Parathyroid adenoma (tissue), 2 donors: Measurements from ENCODE around the gene C1QTNF6.

Source experiments
- H2AFZ ChIP-seq: fragments of 300-600 bp; sonication (generic); one replicate; pipeline ENCODE4 v1.7.0; 2017; ENCODE audit warnings: antibody characterized with exemption, mild to moderate bottlenecking
- H3K27ac ChIP-seq: fragments of 300-600 bp; sonication (generic); one replicate; pipeline ENCODE4 v1.7.0; 2017
- H3K27me3 ChIP-seq: fragments of 300-600 bp; sonication (generic); one replicate; pipeline ENCODE4 v1.7.0; 2017; ENCODE audit warnings: low read length; ENCODE audit not compliant: control insufficient read depth, insufficient read depth
- H3K36me3 ChIP-seq: fragments of 300-600 bp; sonication (generic); one replicate; pipeline ENCODE4 v1.7.0; 2017; ENCODE audit warnings: low read length; ENCODE audit not compliant: control insufficient read depth, insufficient read depth
- H3K4me1 ChIP-seq: fragments of 300-600 bp; sonication (generic); one replicate; pipeline ENCODE4 v1.7.0; 2017; ENCODE audit warnings: control low read depth
- H3K4me2 ChIP-seq: fragments of 300-600 bp; sonication (generic); one replicate; pipeline ENCODE4 v1.7.0; 2017; ENCODE audit warnings: low read length
- H3K4me3 ChIP-seq: fragments of 300-600 bp; sonication (generic); one replicate; pipeline ENCODE4 v1.7.0; 2017; ENCODE audit warnings: low read depth, low read length
- H3K79me2 ChIP-seq: fragments of 300-600 bp; sonication (generic); one replicate; pipeline ENCODE4 v1.7.0; 2017; ENCODE audit warnings: control low read depth
- H3K9ac ChIP-seq: fragments of 300-600 bp; sonication (generic); one replicate; pipeline ENCODE4 v1.7.0; 2017; ENCODE audit warnings: mild to moderate bottlenecking
- H3K9me3 ChIP-seq: fragments of 300-600 bp; sonication (generic); one replicate; pipeline ENCODE4 v1.7.0; 2017; ENCODE audit warnings: low read length; ENCODE audit not compliant: control insufficient read depth
- TF ChIP-seq, protein P1 (sequence below): fragments of 300-600 bp; sonication (generic); IDR thresholded peaks from one replicate; pipeline ENCODE4 v1.7.0; 2017; ENCODE audit warnings: antibody characterized with exemption, mild to moderate bottlenecking
- donor health status: primary hyperparathyroidism.

C1QTNF6 gene

DNA sequence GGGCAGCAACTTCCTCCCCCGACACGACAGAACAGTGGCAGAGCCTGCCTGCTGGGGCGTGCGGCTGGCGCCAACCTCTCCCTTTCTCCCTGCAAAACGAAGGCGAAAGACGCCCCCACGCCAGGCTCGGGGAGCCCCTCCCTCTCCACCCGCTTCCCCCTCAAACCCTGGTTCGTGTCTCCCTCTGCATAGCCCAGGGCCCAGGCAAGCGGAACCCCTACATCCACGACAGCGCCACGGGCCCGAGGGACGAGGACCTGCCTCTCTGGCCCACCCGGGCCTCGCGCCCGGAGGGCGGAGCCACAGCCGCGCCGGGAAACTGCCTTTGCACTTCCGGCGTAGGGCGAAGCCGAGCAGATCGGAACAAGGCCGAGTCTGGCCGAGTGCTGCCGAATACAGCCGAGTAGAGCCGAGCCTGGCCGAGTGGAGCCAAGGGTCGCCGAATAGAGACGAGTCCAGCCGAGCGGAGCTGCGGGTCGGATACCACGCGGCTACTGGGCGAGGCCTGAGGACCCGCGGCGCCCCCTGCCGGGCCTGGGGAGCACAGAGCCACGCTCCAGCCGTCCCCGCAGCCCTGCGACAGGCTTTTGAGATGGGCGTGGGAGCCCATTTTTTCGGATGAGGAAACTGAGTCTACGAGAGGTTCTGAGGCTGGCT lies 11.2 kb upstream of the C1QTNF6 start:
- peak overlapping the region; percentile 85 for H3K4me3 ChIP-seq
- H3K9me3 ChIP-seq = no peaks in the 10 kb centered on the region
- no peaks in the 10 kb centered on the region for H3K27me3 ChIP-seq
- H3K36me3 ChIP-seq = no peaks in the 10 kb centered on the region
- H3K9ac ChIP-seq = no peak overlapping the region
- TF ChIP-seq, protein P1, sequence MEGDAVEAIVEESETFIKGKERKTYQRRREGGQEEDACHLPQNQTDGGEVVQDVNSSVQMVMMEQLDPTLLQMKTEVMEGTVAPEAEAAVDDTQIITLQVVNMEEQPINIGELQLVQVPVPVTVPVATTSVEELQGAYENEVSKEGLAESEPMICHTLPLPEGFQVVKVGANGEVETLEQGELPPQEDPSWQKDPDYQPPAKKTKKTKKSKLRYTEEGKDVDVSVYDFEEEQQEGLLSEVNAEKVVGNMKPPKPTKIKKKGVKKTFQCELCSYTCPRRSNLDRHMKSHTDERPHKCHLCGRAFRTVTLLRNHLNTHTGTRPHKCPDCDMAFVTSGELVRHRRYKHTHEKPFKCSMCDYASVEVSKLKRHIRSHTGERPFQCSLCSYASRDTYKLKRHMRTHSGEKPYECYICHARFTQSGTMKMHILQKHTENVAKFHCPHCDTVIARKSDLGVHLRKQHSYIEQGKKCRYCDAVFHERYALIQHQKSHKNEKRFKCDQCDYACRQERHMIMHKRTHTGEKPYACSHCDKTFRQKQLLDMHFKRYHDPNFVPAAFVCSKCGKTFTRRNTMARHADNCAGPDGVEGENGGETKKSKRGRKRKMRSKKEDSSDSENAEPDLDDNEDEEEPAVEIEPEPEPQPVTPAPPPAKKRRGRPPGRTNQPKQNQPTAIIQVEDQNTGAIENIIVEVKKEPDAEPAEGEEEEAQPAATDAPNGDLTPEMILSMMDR = peak; percentile 87
- no peaks in the 10 kb centered on the region for H3K79me2 ChIP-seq
- peaks cover 29% of the 10 kb centered on the region for H3K4me1 ChIP-seq
- H3K4me2 ChIP-seq = peak overlapping the region; percentile 97
- peak overlapping the region; percentile 84 for H2AFZ ChIP-seq
- H3K27ac ChIP-seq = peak overlapping the region; percentile 87

DNA sequence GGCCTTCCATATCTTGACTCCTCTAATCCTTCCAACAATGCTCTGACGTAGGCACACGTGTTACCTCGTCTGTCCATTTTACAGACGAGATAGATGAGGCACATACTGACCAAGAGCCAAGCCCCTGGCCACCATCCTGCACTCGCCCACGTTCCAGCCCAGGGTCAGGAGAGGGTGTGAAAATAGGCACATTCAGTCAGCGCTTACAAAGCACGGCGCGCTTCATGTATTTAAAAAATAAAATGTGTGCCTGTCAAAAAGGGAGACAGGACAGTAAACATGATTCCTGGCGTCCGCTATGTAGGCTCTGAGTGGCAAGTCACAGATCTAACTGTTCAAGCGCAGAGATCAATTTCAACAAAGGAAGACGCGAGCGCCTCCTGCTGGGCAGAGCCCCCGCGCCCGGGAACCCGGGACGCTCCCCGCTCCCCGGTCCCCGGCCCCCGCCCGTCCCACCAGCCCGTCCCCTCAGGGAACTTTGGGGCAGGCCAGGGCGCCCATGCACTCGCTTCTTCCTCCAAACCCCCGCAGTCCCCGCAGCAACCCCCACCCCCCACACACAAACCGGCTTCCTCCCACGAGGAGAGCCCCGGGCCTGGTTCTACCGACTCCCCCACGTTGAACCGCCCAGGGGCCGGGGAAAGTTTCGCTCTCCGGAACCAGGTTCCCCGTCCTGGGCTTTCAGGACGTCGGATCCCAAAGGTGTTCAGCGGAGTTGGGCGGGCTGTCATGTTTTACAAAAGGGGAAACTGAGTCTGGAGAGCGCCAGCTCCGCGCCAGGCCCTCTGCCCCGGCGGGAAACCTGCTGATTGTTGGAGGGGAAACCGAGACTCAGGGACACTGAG lies 10.4 kb upstream of the C1QTNF6 start:
- H3K79me2 ChIP-seq = no peaks in the 10 kb centered on the region

DNA sequence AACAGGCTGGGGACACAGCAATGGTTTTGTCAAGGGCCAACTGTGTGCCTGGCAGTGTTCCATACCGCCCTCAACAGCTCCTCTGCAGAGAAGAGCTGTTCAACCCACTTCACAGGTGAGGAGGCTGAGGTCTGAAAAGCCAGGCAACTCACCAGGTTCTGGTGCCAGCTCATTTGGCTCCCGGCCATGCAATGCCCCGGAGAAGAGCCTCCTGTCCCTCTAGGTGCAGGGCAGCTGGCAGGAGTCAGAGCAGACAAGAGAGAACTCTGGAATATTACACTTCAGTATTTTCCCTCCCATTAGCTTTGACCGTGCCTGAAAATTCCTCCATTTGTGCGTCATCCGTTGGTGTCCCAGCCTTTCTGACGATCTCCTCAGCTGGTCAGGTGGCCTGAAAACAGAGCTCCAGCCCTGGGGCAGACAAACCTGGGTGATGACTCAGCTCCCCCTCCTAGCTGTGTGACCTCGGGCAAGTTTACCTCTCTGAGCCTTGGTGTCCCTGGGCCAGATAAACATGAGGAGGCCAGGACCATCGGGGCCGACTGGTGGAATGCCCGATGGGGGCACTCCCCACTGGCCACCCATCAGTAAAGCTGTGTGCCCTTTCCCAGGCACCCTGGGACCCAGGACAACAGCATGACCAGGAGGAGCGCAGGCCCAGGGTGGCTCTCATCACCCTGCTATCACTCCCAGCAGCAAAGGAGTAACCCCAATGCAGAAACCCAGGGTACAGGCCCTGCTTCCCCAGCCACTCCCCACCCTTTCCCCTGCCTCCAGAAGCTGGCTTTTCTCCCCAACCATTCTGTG lies 9.6 kb upstream of the C1QTNF6 start:
- TF ChIP-seq, protein P1 = no peak
- Histone ChIP-seq H3K4me1 (peaks cover 40% of the 10 kb centered on the region), H3K4me3 (peak overlapping the region; percentile 85)

More for the DNA sequence above, 10.4 kb upstream of the C1QTNF6 start:
- peak overlapping the region; percentile 97 for H3K4me2 ChIP-seq
- no peaks in the 10 kb centered on the region for H3K27me3 ChIP-seq
- peak overlapping the region; percentile 84 for H2AFZ ChIP-seq
- peak overlapping the region; percentile 87 for H3K27ac ChIP-seq
- no peaks in the 10 kb centered on the region for H3K36me3 ChIP-seq
- no peaks in the 10 kb centered on the region for H3K9me3 ChIP-seq
- H3K4me1 ChIP-seq = peaks cover 34% of the 10 kb centered on the region
- TF ChIP-seq, protein P1 = peak; percentile 72
- peak overlapping the region; percentile 85 for H3K4me3 ChIP-seq
- no peak overlapping the region for H3K9ac ChIP-seq

DNA sequence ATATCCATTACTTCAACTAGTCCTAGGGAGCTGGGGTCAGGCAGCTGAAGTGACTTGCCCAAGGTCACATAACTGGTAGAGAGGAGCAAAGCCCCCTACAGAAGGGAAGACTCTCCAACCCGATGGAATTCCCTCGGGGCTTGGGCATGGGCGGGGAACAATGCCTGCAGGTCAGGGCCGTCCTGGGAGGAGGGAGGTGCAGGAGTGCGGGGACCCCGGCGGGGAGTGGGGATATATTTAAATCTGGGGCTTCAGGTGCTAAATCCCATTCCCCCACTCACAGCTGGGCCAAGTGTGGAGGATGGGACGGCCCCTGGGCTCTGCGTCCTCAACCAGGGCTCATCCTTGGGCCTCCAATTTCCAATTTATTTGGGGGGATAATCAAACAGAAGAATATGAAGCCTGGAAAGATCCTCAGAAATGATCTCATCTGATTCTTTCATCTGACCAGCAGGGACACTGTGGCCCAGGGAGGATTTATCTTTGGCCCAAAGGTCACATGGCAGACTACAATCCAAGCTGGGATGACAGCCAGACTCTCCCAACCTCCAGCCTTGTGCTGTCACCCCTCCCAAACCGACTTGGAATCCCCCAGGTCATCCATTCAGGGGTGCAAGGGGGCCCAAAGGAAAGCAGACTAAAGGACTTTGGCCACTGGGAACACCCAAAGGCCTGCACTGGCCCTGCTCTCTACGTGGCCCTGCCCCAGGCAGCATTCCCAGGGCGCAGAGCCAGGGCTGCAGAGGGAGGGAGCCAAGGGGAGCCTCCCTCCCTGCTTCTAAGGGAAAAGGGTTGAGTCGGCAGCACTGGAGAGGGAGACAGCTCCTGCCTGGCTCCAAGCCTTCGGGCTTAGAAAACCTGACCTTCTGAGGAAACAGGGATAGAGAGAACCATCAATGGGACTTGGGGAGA lies 8.7 kb upstream of the C1QTNF6 start:
- H3K36me3 ChIP-seq = no peaks in the 10 kb centered on the region
- no peaks in the 10 kb centered on the region for H3K9me3 ChIP-seq
- TF ChIP-seq, protein P1 = peak; percentile 21
- peaks cover 46% of the 10 kb centered on the region for H3K4me1 ChIP-seq
- H3K27ac ChIP-seq = peak overlapping the region; percentile 87
- H3K9ac ChIP-seq = no peak overlapping the region
- no peaks in the 10 kb centered on the region for H3K79me2 ChIP-seq
- no peaks in the 10 kb centered on the region for H3K27me3 ChIP-seq
- peak overlapping the region; percentile 58 for H2AFZ ChIP-seq
- no peak overlapping the region for H3K4me3 ChIP-seq
- peak overlapping the region; percentile 97 for H3K4me2 ChIP-seq

More for the DNA sequence above, 9.6 kb upstream of the C1QTNF6 start:
- peak overlapping the region; percentile 97 for H3K4me2 ChIP-seq
- H3K79me2 ChIP-seq = no peaks in the 10 kb centered on the region
- H3K36me3 ChIP-seq = no peaks in the 10 kb centered on the region
- H3K27ac ChIP-seq = peak overlapping the region; percentile 87
- H2AFZ ChIP-seq = no peak overlapping the region
- H3K9me3 ChIP-seq = no peaks in the 10 kb centered on the region
- no peaks in the 10 kb centered on the region for H3K27me3 ChIP-seq
- no peak overlapping the region for H3K9ac ChIP-seq
